ENCODE results near the gene SLX4. TPM values are rescaled to one million over a fixed set of nuclear protein-coding genes. Genes with fewer than 3 reads are reported as not detected.

The SLX4 gene
- total and polyA plus RNA-seq, 5 donors, result 1.6 to 2.7 (median 2.1) TPM

- H3K4me3 ChIP-seq (ENCODE audit: low read length), result no peak overlapping the region
- 73% methylated on average over 8 of the region's 8 CpGs for WGBS
- H3K27me3 ChIP-seq (ENCODE audit: control insufficient read depth, insufficient read depth), result no peaks in the 10 kb centered on the region
- ATAC-seq, result no peak
- no peak overlapping the region for H3K27ac ChIP-seq (ENCODE audit: low read length)
- no peaks in the 10 kb centered on the region for H3K4me1 ChIP-seq (ENCODE audit: control insufficient read depth, insufficient read depth, low read length)
- intact Hi-C loops (cut with DNase I), result no loop called here
- no peaks in the 10 kb centered on the region for H3K9me3 ChIP-seq (ENCODE audit: control insufficient read depth, low read length)
- DNase-seq, result no peak
Measured at GRCh38 chr16:3578121-3578520, 33.3 kb downstream of the SLX4 start.

GRCh38 chr16:3577302-3577752, 34.1 kb downstream of the SLX4 start, which contains the start of gene NLRC3:
Gene NLRC3 (minus strand): TSS chr16:3577403. CDS start chr16:3565036, 12,367 bp downstream.
- peak in 1 of 2 donors; percentile 39 for ATAC-seq
- Histone ChIP-seq H3K27me3 (ENCODE audit: control insufficient read depth, insufficient read depth) (no peaks in the 10 kb centered on the region), H3K4me1 (ENCODE audit: control insufficient read depth, insufficient read depth, low read length) (no peaks in the 10 kb centered on the region), H3K4me3 (ENCODE audit: low read length) (no peak within 1 kb of the TSS), H3K27ac (ENCODE audit: low read length) (no peak within 1 kb of the TSS), H3K9me3 (ENCODE audit: control insufficient read depth, low read length) (no peaks in the 10 kb centered on the region)
- DNase-seq, result no peak
- WGBS, result 35% methylated on average over 18 of the region's 18 CpGs
- intact Hi-C loops (cut with DNase I), result no loop called here

GRCh38 chr16:3576211-3576610, 35.2 kb downstream of the SLX4 start:
- no peak overlapping the region for H3K27ac ChIP-seq (ENCODE audit: low read length)
- no peak overlapping the region for H3K4me3 ChIP-seq (ENCODE audit: low read length)
- H3K4me1 ChIP-seq (ENCODE audit: control insufficient read depth, insufficient read depth, low read length), result no peaks in the 10 kb centered on the region
- 86% methylated on average over 11 of the region's 11 CpGs for WGBS
- no peaks in the 10 kb centered on the region for H3K9me3 ChIP-seq (ENCODE audit: control insufficient read depth, low read length)
- H3K27me3 ChIP-seq (ENCODE audit: control insufficient read depth, insufficient read depth), result no peaks in the 10 kb centered on the region
- intact Hi-C loops (cut with DNase I), result no loop called here
- no peak for DNase-seq
- no peak for ATAC-seq

GRCh38 chr16:3575491-3575890, 35.9 kb downstream of the SLX4 start:
- H3K27me3 ChIP-seq (ENCODE audit: control insufficient read depth, insufficient read depth), result no peaks in the 10 kb centered on the region
- no peaks in the 10 kb centered on the region for H3K4me1 ChIP-seq (ENCODE audit: control insufficient read depth, insufficient read depth, low read length)
- 81% methylated on average over 13 of the region's 13 CpGs for WGBS
- no peak overlapping the region for H3K27ac ChIP-seq (ENCODE audit: low read length)
- no peak overlapping the region for H3K4me3 ChIP-seq (ENCODE audit: low read length)
- DNase-seq (no peak), ATAC-seq (no peak)
- peaks cover 1% of the 10 kb centered on the region for H3K9me3 ChIP-seq (ENCODE audit: control insufficient read depth, low read length)
- intact Hi-C loops (cut with DNase I), result no loop called here

- DNase-seq, result no peak
- intact Hi-C loops (cut with DNase I), result no loop called here
- Histone ChIP-seq H3K27ac (ENCODE audit: low read length) (no peak overlapping the region), H3K27me3 (ENCODE audit: control insufficient read depth, insufficient read depth) (no peaks in the 10 kb centered on the region), H3K4me1 (ENCODE audit: control insufficient read depth, insufficient read depth, low read length) (no peaks in the 10 kb centered on the region), H3K9me3 (ENCODE audit: control insufficient read depth, low read length) (peaks cover 4% of the 10 kb centered on the region), H3K4me3 (ENCODE audit: low read length) (no peak overlapping the region)
- ATAC-seq, result no peak
- 89% methylated on average over 14 of the region's 14 CpGs for WGBS
Measured at GRCh38 chr16:3574195-3574594, 37.2 kb downstream of the SLX4 start.

GRCh38 chr16:3573146-3573815, 38.1 kb downstream of the SLX4 start:
- 75% methylated on average over 9 of the region's 9 CpGs for WGBS
- DNase-seq (no peak), ATAC-seq (no peak)
- Histone ChIP-seq H3K4me3 (ENCODE audit: low read length) (no peak overlapping the region), H3K27ac (ENCODE audit: low read length) (no peak overlapping the region), H3K27me3 (ENCODE audit: control insufficient read depth, insufficient read depth) (no peaks in the 10 kb centered on the region), H3K4me1 (ENCODE audit: control insufficient read depth, insufficient read depth, low read length) (no peaks in the 10 kb centered on the region), H3K9me3 (ENCODE audit: control insufficient read depth, low read length) (peaks cover 4% of the 10 kb centered on the region)
- intact Hi-C loops (cut with DNase I), result no loop called here

GRCh38 chr16:3570420-3571062, 40.9 kb downstream of the SLX4 start:
- 77% methylated on average over 4 of the region's 4 CpGs for WGBS
- H3K27me3 ChIP-seq (ENCODE audit: control insufficient read depth, insufficient read depth), result no peaks in the 10 kb centered on the region
- H3K9me3 ChIP-seq (ENCODE audit: control insufficient read depth, low read length), result peaks cover 4% of the 10 kb centered on the region
- intact Hi-C loops (cut with DNase I), result no loop called here
- H3K27ac ChIP-seq (ENCODE audit: low read length), result no peak overlapping the region
- no peak for ATAC-seq
- no peak overlapping the region for H3K4me3 ChIP-seq (ENCODE audit: low read length)
- no peak for DNase-seq
- H3K4me1 ChIP-seq (ENCODE audit: control insufficient read depth, insufficient read depth, low read length), result no peaks in the 10 kb centered on the region

GRCh38 chr16:3569851-3570250, 41.6 kb downstream of the SLX4 start:
- H3K4me1 ChIP-seq (ENCODE audit: control insufficient read depth, insufficient read depth, low read length), result no peaks in the 10 kb centered on the region
- no peak overlapping the region for H3K27ac ChIP-seq (ENCODE audit: low read length)
- H3K4me3 ChIP-seq (ENCODE audit: low read length), result no peak overlapping the region
- no peaks in the 10 kb centered on the region for H3K27me3 ChIP-seq (ENCODE audit: control insufficient read depth, insufficient read depth)
- WGBS, result 96% methylated on average over 2 of the region's 2 CpGs
- ATAC-seq, result no peak
- H3K9me3 ChIP-seq (ENCODE audit: control insufficient read depth, low read length), result peaks cover 4% of the 10 kb centered on the region
- intact Hi-C loops (cut with DNase I), result no loop called here
- DNase-seq, result no peak

- no peak for DNase-seq
- Histone ChIP-seq H3K27me3 (ENCODE audit: control insufficient read depth, insufficient read depth) (no peaks in the 10 kb centered on the region), H3K9me3 (ENCODE audit: control insufficient read depth, low read length) (peaks cover 4% of the 10 kb centered on the region), H3K27ac (ENCODE audit: low read length) (no peak overlapping the region), H3K4me1 (ENCODE audit: control insufficient read depth, insufficient read depth, low read length) (no peaks in the 10 kb centered on the region), H3K4me3 (ENCODE audit: low read length) (no peak overlapping the region)
- ATAC-seq, result no peak
- intact Hi-C loops (cut with DNase I), result no loop called here
- 62% methylated on average over 8 of the region's 8 CpGs for WGBS
Measured at GRCh38 chr16:3566990-3567389, 44.4 kb downstream of the SLX4 start.

- intact Hi-C loops (cut with DNase I), result no loop called here
- no peaks in the 10 kb centered on the region for H3K4me1 ChIP-seq (ENCODE audit: control insufficient read depth, insufficient read depth, low read length)
- DNase-seq (no peak), ATAC-seq (no peak)
- no peak overlapping the region for H3K27ac ChIP-seq (ENCODE audit: low read length)
- H3K9me3 ChIP-seq (ENCODE audit: control insufficient read depth, low read length), result no peaks in the 10 kb centered on the region
- no peak overlapping the region for H3K4me3 ChIP-seq (ENCODE audit: low read length)
- WGBS, result 96% methylated on average over 9 of the region's 9 CpGs
- no peaks in the 10 kb centered on the region for H3K27me3 ChIP-seq (ENCODE audit: control insufficient read depth, insufficient read depth)
Measured at GRCh38 chr16:3564889-3565141, 46.6 kb downstream of the SLX4 start.

GRCh38 chr16:3564130-3564888, 47.1 kb downstream of the SLX4 start:
- intact Hi-C loops (cut with DNase I), result no loop called here
- Histone ChIP-seq H3K9me3 (ENCODE audit: control insufficient read depth, low read length) (no peaks in the 10 kb centered on the region), H3K4me1 (ENCODE audit: control insufficient read depth, insufficient read depth, low read length) (no peaks in the 10 kb centered on the region), H3K4me3 (ENCODE audit: low read length) (no peak overlapping the region), H3K27ac (ENCODE audit: low read length) (no peak overlapping the region), H3K27me3 (ENCODE audit: control insufficient read depth, insufficient read depth) (no peaks in the 10 kb centered on the region)
- ATAC-seq, result peak; percentile 19 to 31
- 96% methylated on average over 43 of the region's 43 CpGs for WGBS
- DNase-seq, result no peak

Measured in right cardiac atrium (tissue), 5 donors.